T-helper 17 cell (primary cell): Measurements from ENCODE around the gene RALGAPA2. TPM values are rescaled to one million over a fixed set of nuclear protein-coding genes. Genes with fewer than 3 reads are reported as not detected.

Experiments
- ATAC-seq: fragments of 150-1000 bp; cut with Tn5 transposase; 2 replicates; pipeline ENCODE4 v1.10.0; 2021; ENCODE audit warnings: mild to moderate bottlenecking, moderate library complexity
- DNase-seq, 3 donors: peaks; one replicate each; pipeline versions ENCODE4 v3.0.0 to v3.0.0-alpha.2; 2020 to 2021
- H3K9me3 ChIP-seq: one replicate; pipeline ENCODE4 v1.7.0; 2013; ENCODE audit warnings: low read length, mild to moderate bottlenecking; ENCODE audit not compliant: control insufficient read depth, poor library complexity, severe bottlenecking
- H3K27ac Mint-ChIP-seq: one replicate; pipeline ENCODE4 v1.8.0; 2022; ENCODE audit warnings: mild to moderate bottlenecking, moderate library complexity, mixed read lengths
- H3K27me3 Mint-ChIP-seq: one replicate; pipeline ENCODE4 v1.8.0; 2022; ENCODE audit warnings: mixed read lengths
- H3K36me3 Mint-ChIP-seq: one replicate; pipeline ENCODE4 v1.8.0; 2022; ENCODE audit warnings: low read depth, mixed read lengths
- H3K4me1 Mint-ChIP-seq: one replicate; pipeline ENCODE4 v1.8.0; 2022; ENCODE audit warnings: mild to moderate bottlenecking, mixed read lengths
- H3K4me3 Mint-ChIP-seq: one replicate; pipeline ENCODE4 v1.8.0; 2022; ENCODE audit warnings: mild to moderate bottlenecking, moderate library complexity, mixed read lengths
- total RNA-seq, 4 donors: library from RNA in 2 of 4; stranded (reverse) in 2 of 4; gene quantifications; one replicate each; pipeline ENCODE4 v1.2.3 and lab custom pipeline; 2022 to 2026

RALGAPA2 gene
- total RNA-seq, 2 donors from 2014 or later = 27.8 to 29.5 TPM

- H3K9me3 ChIP-seq = no peaks in the 10 kb centered on the region
- Mint-ChIP-seq H3K36me3 (peaks cover 4% of the 10 kb centered on the region), H3K27ac (no peak overlapping the region), H3K4me3 (no peak overlapping the region), H3K4me1 (peaks cover 3% of the 10 kb centered on the region), H3K27me3 (no peaks in the 10 kb centered on the region)
- ATAC-seq (no peak), DNase-seq (no peak)
These were observed 297.7 kb downstream of the RALGAPA2 start for GRCh38 chr20:20414640-20415220.

DNA sequence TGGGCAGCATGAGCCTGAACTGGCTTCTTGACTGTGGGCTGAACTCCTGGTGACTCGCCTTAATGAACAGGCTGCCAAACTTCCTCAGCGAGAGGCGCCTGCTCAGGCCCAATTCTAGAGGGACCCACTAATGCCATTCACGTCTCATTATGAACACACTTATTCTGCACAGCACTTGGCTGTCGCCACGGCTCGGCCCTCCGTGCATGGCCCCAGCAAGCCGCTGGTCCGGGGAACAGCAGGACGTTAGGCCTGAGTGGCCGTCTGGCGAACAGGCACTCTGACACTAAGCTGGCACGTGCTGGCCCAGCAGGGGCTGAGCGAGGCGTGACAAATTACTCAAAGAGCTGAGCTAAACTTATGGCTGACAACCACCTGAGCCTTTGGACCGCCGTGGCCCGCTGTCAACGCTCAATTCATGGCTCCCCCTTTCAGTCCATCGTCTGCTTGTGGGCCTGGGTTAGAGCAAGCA, 298.6 kb downstream of the RALGAPA2 start:
- Mint-ChIP-seq H3K4me1 (peaks cover 2% of the 10 kb centered on the region), H3K27me3 (no peaks in the 10 kb centered on the region), H3K4me3 (no peak overlapping the region), H3K27ac (peak overlapping the region; percentile 21), H3K36me3 (peaks cover 4% of the 10 kb centered on the region)
- no peak for ATAC-seq
- DNase-seq = no peak
- no peaks in the 10 kb centered on the region for H3K9me3 ChIP-seq

DNA sequence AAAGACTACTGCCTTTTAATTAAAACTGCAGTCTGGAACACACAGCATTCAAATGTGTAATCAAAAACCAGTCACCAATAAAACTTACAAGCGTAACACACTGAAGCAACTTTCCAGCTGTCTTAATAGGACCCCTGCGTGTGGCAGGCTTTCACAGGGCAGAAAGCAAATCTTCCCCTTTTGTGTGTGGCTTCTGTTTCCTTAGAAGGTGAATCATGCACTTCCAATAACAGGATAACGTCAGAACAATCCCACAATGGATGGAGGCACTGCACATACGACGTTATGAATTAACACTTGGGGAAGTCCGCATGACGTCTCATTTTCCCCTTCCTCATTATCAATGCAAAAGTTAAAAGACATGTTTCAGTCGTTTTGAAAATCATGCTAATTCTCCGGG, 299.7 kb downstream of the RALGAPA2 start:
- Mint-ChIP-seq H3K27ac (peak overlapping the region; percentile 21), H3K4me1 (no peaks in the 10 kb centered on the region), H3K27me3 (no peaks in the 10 kb centered on the region), H3K4me3 (no peak overlapping the region), H3K36me3 (peaks cover 2% of the 10 kb centered on the region)
- no peaks in the 10 kb centered on the region for H3K9me3 ChIP-seq
- ATAC-seq (no peak), DNase-seq (no peak)

GRCh38 chr20:20411836-20412235, 300.6 kb downstream of the RALGAPA2 start:
- no peaks in the 10 kb centered on the region for H3K27me3 Mint-ChIP-seq
- ATAC-seq = no peak
- H3K27ac Mint-ChIP-seq = no peak overlapping the region
- no peak overlapping the region for H3K4me3 Mint-ChIP-seq
- no peaks in the 10 kb centered on the region for H3K9me3 ChIP-seq
- H3K4me1 Mint-ChIP-seq = no peaks in the 10 kb centered on the region
- no peak for DNase-seq
- H3K36me3 Mint-ChIP-seq = no peaks in the 10 kb centered on the region

DNA sequence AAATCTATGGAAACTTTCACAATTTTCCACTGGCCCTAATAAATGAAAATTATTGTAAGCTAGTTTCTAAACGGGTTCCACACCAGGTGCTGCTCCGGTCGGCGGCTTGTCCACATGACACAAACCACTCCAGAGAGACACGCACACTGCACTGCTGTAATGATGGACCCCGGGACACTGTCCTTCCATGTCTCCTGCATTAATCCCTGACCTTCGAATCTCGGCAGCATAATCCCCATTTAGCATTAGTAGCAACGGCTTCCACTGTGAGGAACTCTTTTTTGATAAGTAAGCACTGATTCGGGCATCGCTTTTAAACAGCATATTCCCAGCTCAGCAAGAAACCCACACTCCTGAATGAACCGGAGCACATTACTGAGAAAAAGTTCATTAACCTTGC, 301.0 kb downstream of the RALGAPA2 start:
- H3K27ac Mint-ChIP-seq = no peak overlapping the region

DNA sequence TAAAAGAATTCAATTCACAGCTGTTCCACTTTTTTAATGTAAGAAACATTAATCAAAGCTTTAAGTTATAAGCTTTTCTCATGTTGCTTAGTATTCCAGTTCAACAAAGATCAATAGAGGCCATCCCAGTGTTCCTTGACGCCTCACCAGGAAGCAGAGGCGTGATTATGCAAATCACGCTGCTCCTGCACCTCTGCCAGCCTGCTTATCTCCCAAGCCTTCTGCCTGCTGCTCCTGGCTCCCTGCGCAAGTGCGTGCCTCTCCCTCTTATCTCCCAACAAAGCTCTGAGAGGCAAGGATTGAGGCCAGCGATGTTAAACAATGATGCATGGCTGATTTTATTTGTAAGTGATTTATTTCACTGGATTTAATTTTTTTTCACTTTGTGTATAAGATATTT, 301.8 kb downstream of the RALGAPA2 start:
- no peak overlapping the region for H3K4me3 Mint-ChIP-seq
- DNase-seq (no peak), ATAC-seq (no peak)
- no peaks in the 10 kb centered on the region for H3K9me3 ChIP-seq
- no peaks in the 10 kb centered on the region for H3K36me3 Mint-ChIP-seq
- no peaks in the 10 kb centered on the region for H3K27me3 Mint-ChIP-seq
- H3K4me1 Mint-ChIP-seq = peaks cover 4% of the 10 kb centered on the region
- H3K27ac Mint-ChIP-seq = peak overlapping the region; percentile 4

More for the DNA sequence above, 301.0 kb downstream of the RALGAPA2 start:
- no peaks in the 10 kb centered on the region for H3K9me3 ChIP-seq
- Mint-ChIP-seq H3K27me3 (no peaks in the 10 kb centered on the region), H3K4me1 (peaks cover under 1% of the 10 kb centered on the region), H3K4me3 (no peak overlapping the region), H3K36me3 (no peaks in the 10 kb centered on the region)
- DNase-seq = no peak
- no peak for ATAC-seq

- Mint-ChIP-seq H3K4me3 (no peak overlapping the region), H3K36me3 (no peaks in the 10 kb centered on the region), H3K27me3 (no peaks in the 10 kb centered on the region), H3K27ac (no peak overlapping the region), H3K4me1 (peaks cover 4% of the 10 kb centered on the region)
- ATAC-seq = no peak
- no peak for DNase-seq
- no peaks in the 10 kb centered on the region for H3K9me3 ChIP-seq
These were observed 303.1 kb downstream of the RALGAPA2 start for GRCh38 chr20:20409331-20409730.

DNA sequence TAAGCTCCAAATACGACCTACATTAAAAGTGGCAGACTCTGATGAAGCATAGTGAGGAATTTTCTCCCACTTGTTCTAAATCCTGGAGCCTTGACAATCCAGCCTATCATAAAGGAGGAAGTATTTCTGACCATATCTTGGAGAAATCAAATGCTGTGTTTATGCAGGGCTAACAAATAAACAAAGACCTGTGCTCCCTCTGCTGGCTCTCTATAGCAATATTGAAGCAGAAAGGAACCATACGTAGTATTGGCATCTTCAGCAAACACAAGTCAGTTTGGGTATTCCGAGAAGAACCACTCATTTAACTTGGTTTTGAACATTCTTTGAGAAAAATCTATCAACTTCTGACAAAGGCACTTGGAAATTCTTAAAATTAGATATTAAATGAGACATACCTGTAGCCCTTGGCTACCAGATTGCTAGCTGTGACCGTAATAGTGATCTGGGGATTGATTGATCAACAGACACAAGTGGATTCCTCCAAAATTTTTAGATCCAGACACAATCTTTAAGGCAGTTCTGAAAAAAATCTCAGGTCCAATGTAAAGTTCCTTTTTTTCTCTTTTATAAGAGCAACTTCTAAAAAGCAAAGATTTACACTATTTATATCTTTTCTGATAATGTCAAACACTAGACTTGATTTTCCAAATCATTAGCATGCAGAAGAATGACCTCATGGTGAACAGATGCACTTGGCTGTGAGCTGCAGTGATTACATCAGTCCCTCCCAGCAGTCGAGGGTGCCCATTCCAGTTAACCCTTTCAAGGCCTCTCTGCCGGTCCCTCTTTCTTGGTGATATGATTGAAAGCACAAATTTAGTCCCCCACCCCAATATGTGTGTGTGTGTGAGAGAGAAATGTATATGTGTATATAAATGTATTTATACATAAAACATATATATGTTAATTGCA, 304.3 kb downstream of the RALGAPA2 start:
- Mint-ChIP-seq H3K27me3 (no peaks in the 10 kb centered on the region), H3K27ac (no peak overlapping the region), H3K36me3 (no peaks in the 10 kb centered on the region), H3K4me1 (peaks cover 4% of the 10 kb centered on the region), H3K4me3 (no peak overlapping the region)
- ATAC-seq (no peak), DNase-seq (no peak)
- no peaks in the 10 kb centered on the region for H3K9me3 ChIP-seq

DNA sequence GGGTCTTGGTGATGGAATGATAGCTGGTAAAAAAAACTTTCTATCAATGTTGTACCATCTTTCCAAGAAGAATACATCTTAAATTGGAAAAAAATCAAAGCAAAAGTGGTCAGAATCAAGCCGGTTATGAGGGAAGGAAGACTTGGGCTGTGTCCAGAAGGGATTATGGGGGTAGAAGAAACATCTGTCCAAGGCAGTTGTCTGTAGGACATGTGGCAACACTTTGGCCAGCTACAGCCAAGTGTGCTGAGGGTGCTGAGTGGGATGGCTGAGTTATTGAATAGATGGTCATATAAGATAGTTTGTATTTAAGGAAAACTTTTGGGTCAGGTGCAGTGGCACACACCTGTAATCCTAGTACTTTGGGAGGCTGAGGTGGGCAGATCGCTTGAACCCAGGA, 306.1 kb downstream of the RALGAPA2 start:
- H3K9me3 ChIP-seq = no peaks in the 10 kb centered on the region
- ATAC-seq (no peak), DNase-seq (no peak)
- Mint-ChIP-seq H3K4me3 (no peak overlapping the region), H3K36me3 (peaks cover 3% of the 10 kb centered on the region), H3K27me3 (no peaks in the 10 kb centered on the region), H3K27ac (peak overlapping the region; percentile 16), H3K4me1 (peaks cover 6% of the 10 kb centered on the region)

GRCh38 chr20:20405623-20406022, 306.8 kb downstream of the RALGAPA2 start:
- H3K27me3 Mint-ChIP-seq = no peaks in the 10 kb centered on the region
- H3K27ac Mint-ChIP-seq = peak overlapping the region; percentile 16
- H3K4me3 Mint-ChIP-seq = no peak overlapping the region
- no peak for DNase-seq
- no peaks in the 10 kb centered on the region for H3K9me3 ChIP-seq
- peaks cover 6% of the 10 kb centered on the region for H3K4me1 Mint-ChIP-seq
- ATAC-seq = no peak
- peaks cover 3% of the 10 kb centered on the region for H3K36me3 Mint-ChIP-seq

- DNase-seq (no peak), ATAC-seq (no peak)
- Mint-ChIP-seq H3K27ac (no peak overlapping the region), H3K36me3 (peaks cover 3% of the 10 kb centered on the region), H3K4me3 (no peak overlapping the region), H3K27me3 (no peaks in the 10 kb centered on the region), H3K4me1 (peaks cover 6% of the 10 kb centered on the region)
- no peaks in the 10 kb centered on the region for H3K9me3 ChIP-seq
These were observed 307.8 kb downstream of the RALGAPA2 start for GRCh38 chr20:20404633-20405032.

DNA sequence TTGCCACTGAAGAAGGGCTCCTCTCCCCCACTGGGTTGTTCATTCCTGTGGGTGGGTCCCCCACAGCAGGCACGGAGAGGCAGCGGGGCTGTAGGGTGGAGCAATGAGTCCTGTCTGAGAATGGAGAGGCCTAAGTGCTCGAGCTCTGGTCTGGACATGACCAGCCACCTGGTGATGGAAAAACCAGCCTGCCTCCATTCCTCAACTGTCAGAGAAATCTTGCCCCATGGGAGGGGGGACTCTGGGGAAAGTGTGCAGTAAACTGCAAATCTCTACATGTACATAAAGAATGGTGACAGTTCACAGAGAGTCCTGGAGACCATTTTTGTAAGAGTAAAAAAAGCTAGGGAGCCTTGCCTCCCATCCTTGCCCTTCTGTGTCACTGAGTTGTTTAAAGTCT, 310.5 kb downstream of the RALGAPA2 start:
- peaks cover 3% of the 10 kb centered on the region for H3K36me3 Mint-ChIP-seq
- no peaks in the 10 kb centered on the region for H3K9me3 ChIP-seq
- ATAC-seq (no peak), DNase-seq (no peak)
- peaks cover 8% of the 10 kb centered on the region for H3K4me1 Mint-ChIP-seq
- no peak overlapping the region for H3K27ac Mint-ChIP-seq
- H3K4me3 Mint-ChIP-seq = no peak overlapping the region
- no peaks in the 10 kb centered on the region for H3K27me3 Mint-ChIP-seq

- peaks cover 4% of the 10 kb centered on the region for H3K4me1 Mint-ChIP-seq
- H3K27ac Mint-ChIP-seq = no peak overlapping the region
- no peak overlapping the region for H3K4me3 Mint-ChIP-seq
- no peaks in the 10 kb centered on the region for H3K27me3 Mint-ChIP-seq
- no peak for ATAC-seq
- no peaks in the 10 kb centered on the region for H3K9me3 ChIP-seq
- DNase-seq = no peak
- H3K36me3 Mint-ChIP-seq = peaks cover 3% of the 10 kb centered on the region
These were observed 312.6 kb downstream of the RALGAPA2 start for GRCh38 chr20:20399531-20400500.
